ENCODE data around the gene MTNR1A.
"Not testable (repeated sequence)": the region's sequence is repeated elsewhere in the genome, so short reads cannot be mapped to it uniquely, and the experiment has no call there.

MTNR1A gene

DNA sequence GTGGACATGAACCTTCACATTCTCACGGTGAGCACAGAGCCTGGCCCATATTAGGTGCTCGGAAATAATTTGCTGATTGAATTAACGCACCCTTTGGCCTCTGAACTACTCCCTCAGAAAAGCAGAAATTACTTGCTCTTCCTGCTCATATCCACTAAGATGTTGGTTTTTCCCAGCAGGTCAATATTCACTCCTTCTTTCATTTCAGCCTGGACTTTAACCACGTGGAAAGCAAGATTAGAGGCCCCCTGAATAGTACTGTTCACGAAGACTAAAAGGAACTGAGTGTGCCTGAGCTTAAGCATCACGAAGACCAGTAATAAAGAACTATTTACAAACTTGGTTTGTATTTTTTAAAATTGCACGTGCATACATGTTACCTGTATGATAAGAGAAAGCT is 9.9 kb downstream of the MTNR1A start:
- H3K27ac ChIP-seq, result no peak overlapping the region

DNA sequence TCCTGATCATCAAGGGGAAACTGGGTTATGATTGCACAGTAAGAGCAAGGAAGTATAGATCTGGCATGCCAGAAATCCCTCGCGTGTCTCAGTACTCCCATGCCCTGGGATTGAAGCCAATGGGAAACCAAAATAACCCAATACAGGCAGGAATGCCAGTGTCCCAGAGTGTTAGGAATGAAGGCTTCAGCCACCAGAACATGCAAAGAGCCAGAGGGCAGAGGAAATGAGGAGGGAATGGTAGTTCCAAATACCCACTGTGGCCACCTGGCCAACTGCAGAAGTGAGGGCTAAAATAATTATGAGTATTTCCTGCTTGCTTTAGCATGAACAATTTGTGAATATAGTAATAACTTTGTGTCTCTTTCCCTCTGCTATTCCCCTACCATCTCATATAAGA is 12.2 kb downstream of the MTNR1A start:
- H3K27ac ChIP-seq, result no peak overlapping the region
- no peak for TF ChIP-seq CTCF (conservative IDR thresholded peaks at IDR 0.05)

More for the DNA sequence above, 9.9 kb downstream of the MTNR1A start:
- no peak for TF ChIP-seq CTCF (conservative IDR thresholded peaks at IDR 0.05)

DNA sequence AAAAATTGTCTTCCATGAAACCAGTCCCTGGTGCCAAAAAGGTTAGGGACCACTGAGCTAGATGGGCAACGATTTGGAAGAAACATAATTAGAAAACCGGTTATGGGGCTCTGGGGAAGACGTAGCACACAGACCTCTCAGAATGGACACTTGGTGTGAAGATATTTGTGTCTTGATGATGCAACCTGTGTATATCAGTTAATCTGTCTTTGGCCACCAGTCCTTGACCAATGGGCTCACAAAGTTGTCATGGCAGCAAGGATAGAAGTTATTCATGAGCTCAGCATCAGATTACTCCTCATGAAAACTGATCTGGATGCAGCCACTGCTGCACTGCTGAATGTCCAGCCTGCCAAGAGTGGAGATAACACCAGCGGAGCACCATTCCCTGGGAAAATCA is 13.6 kb downstream of the MTNR1A start:
- TF ChIP-seq CTCF (conservative IDR thresholded peaks at IDR 0.05), result no peak
- H3K27ac ChIP-seq, result no peak overlapping the region

GRCh38 chr4:186537843-186538521 is 17.4 kb downstream of the MTNR1A start:
- H3K27ac ChIP-seq, result peak overlapping the region; percentile 61
- no peak for TF ChIP-seq CTCF (conservative IDR thresholded peaks at IDR 0.05)

DNA sequence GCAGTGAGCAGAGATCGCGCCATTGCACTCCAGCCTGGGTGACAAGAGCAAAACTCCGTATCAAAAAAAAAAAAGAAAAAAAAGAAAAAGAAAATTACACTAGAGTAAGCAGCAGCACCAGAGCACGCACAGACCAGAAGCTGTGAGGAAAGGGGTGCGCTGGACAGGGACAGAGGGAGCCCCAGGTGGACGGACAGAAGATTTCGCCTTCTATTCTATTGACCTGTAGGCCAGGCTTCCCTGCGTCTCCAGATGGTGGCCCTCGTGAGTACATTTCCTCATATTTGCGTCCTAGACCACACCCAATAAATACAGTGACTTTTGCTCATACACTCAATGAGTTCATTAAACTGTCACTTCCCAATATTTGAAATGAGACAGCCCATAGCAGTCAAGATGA is 19.1 kb downstream of the MTNR1A start:
- H3K27ac ChIP-seq, result no peak overlapping the region
- no peak for TF ChIP-seq CTCF (conservative IDR thresholded peaks at IDR 0.05)

DNA sequence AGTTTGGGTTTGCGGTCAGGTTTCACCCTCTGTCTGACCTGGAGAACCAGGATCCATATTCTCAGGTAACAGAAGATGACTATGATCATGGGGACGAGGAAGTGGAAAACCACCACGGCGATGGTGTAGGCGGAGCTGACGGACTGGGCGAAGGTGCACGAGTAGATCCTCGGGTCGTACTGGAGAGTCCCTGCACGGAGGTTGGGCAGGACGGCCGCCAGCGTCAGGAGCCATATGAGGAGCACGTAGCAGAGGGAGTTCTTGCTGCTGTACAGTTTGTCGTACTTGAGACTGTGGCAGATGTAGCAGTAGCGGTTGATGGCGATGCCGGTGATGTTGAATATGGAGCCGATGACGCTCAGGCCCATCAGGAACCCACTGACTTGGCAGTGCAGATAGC is 21.3 kb downstream of the MTNR1A start:
- H3K27ac ChIP-seq, result no peak overlapping the region
- no peak for TF ChIP-seq CTCF (conservative IDR thresholded peaks at IDR 0.05)

DNA sequence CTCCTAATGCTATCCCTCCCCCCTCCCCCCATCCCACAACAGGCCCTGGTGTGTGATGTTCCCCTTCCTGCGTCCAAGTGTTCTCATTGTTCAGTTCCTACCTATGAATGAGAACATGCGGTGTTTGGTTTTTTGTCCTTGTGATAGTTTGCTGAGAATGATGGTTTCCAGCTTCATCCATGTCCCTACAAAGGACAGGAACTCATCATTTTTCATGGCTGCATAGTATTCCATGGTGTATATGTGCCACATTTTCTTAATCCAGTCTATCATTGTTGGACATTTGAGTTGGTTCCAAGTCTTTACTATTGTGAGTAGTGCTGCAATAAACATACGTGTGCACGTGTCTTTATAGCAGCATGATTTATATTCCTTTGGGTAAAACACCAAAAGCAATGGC is 31.4 kb downstream of the MTNR1A start:
- not testable (repeated sequence) for H3K27ac ChIP-seq

DNA sequence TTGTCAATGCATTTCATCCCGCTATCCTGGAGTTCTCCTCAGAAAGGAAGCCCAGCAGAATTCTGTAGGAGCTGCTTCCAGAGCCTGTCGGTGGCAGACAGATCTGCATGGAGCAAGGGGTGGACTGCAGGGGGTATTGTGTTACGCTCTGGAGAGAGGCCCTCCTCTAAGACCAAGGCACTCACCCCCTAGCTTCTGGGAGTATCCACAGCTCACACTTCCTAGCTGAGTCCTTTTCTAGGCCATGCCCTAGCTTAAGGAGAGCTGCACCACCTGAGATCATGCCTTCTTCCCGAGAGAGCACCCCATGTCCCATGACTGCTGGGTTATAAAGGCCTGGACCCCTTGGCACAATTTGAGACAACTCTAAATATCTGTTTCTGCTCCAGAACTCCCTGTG is 39.1 kb downstream of the MTNR1A start:
- no peak for TF ChIP-seq CTCF (conservative IDR thresholded peaks at IDR 0.05)
- no peak overlapping the region for H3K27ac ChIP-seq

All from VCaP (cell line).